DMS114 treated with DMSO at 0.1 percent for 48 hours (cell line): Measurements from ENCODE around the gene AP3S2.
"Not testable (repeated sequence)": the region's sequence is repeated elsewhere in the genome, so short reads cannot be mapped to it uniquely, and the experiment has no call there.

Source experiments
- DNase-seq: peaks from one replicate; lab custom pipeline; 2025; ENCODE audit not compliant: unreplicated experiment; lab: John Stamatoyannopoulos, UW

The AP3S2 gene

GRCh38 chr15:89783111-89783860 lies 110.5 kb downstream of the AP3S2 start:
- no peak for DNase-seq

DNA sequence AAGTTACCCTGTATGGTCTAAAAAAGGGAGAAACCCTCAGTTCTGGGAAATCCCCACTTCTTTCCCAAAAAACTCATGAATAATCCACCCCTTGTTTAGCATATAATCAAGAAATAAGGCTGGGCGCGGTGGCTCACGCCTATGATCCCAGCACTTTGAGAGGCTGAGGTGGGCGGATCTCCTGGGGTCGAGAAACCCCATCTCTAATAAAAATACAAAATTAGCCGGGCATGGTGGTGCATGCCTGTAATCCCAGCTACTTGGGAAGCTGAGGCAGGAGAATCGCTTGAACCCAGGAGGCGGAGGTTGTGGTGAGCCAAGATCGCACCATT lies 111.2 kb downstream of the AP3S2 start:
- DNase-seq = not testable (repeated sequence)

DNA sequence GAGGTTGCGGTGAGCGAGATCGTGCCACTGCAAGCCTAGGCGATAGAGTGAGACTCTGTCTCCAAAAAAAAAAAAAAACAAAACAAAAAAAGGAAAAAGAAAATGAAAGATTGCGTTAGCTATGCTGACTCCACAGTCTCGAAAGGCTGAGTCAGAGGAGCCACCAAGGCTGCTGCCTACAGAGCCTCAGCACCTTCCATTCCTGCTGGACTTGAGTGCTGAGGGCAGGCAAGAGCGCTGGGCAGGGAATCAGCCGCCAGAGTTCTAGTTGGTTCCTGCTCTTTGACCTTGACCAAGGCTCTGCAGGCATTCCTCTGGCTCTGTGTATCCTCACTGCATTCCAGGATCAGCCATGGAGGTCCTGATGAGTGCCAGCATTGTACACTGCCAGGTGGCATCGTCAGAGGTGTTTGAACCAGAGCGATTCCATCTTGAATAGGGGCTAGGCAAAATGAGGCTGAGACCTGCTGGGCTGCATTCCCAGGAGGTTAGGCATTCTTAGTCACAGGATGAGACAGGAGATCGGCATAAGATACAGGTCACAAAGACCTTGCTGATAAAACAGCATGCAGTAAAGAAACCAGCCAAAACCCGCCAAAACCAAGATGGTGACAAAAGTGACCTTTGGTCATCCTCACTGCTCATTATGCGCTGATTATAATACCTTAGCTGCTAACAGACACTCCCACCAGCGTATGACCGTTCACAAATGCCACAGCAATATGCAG lies 111.7 kb downstream of the AP3S2 start:
- no peak for DNase-seq

DNA sequence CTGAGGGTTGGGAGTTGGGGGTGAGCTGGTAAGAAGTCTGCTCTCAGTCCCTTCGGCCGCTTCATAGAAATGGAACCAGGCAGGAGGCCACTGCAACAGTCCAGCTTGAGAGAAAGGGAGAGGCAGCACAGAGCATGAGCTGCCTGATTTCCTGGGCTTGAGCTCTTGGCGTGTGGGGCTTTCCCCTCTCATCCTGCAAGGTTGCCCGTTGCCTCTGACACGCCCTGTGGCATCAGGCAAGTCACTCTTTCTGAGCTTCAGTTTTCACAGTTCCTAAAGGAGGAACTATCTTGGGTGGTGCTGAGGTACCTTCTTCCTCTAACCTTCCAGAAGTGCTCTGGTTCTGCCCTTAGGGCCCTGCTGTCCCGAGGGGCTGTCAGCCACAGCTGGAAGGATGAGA lies 112.7 kb downstream of the AP3S2 start:
- DNase-seq = no peak

GRCh38 chr15:89780601-89781000 lies 113.2 kb downstream of the AP3S2 start:
- DNase-seq = no peak
